HG03175 (cell line): Measurements from ENCODE around the gene LOXHD1.

Experiments used
- ATAC-seq: cut with Tn5 transposase; IDR thresholded peaks from one replicate; pipeline ENCODE4 v1.9.1; 2021; ENCODE audit warnings: mild to moderate bottlenecking, moderate library complexity; ENCODE audit not compliant: unreplicated experiment

Gene LOXHD1

DNA sequence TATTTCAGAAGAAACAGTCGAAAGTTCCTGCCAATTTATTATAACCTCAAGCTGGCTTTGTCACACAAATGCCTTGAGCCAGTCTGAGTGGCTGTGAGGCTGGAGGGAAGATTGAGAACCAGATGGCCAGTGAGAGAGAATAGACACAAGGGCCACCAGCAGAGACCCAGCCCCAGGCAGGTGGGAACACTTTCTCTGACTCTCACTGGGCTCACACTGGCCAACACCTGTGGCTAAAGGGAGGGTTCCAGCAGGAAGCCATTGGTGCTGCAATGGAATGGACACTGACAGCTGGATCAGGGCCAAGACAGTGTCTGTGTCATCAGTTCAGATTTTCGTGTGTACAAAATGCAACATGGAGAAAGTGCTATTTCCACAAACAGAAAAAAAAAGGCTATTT is 29.9 kb downstream of the LOXHD1 start:
- ATAC-seq: no peak

DNA sequence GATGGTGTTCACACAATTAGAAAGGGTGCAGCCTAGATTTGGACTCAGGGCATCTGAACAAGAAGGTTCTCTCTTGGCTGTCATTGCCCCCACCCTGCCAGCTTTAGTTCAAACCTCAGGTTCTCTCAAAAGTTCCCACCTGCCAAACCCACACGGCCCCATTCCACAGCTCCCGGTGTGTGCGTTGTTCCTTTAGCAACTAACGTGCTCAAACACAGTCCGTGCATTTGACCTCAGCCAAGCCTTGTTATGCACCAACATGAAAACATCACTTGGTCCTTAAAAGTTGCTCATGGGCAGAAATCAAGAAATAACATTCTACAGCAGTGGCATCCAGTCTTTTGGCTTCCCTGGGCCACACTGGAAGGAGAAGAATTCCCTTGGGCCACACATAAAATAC is 32.0 kb downstream of the LOXHD1 start:
- no peak for ATAC-seq

DNA sequence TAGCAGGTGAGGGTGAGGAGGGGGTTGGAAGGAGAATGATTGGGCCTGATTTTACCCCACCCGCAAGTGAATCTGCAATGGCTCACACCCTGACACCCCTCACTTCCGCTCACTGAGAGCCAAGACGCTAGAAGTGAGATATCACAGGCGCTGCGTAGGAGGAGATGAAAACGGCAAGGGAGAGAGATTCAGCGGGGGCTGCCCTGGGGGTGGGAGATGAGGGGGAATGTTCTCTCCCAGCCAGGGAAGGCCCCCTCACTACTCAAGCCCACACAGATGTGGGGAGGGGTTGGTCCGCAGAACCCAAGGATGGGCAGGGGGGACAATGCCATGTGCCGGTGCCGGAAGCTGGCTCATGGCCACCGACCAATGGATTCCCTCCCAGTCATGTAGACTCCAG is 32.9 kb downstream of the LOXHD1 start:
- ATAC-seq: no peak

DNA sequence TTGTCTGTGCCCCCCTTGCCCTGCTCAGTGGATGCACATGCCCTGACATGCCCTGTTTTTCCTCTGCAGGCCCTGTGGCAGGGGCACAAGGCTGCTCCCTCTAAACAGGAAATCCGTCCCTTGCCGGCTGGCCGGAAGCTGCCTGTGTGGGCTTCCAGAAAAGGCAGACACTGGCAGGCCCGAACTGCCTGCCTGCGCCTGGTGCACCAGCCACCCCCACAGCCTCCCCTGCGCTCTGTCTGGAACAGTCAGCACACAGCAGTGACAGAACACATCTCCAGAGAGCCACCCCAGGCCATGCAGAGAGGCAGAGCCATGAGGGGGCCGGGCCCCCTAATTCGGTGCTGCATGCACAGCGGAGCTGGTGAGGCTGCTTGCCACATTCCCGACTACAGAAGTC is 33.5 kb downstream of the LOXHD1 start:
- ATAC-seq: no peak

DNA sequence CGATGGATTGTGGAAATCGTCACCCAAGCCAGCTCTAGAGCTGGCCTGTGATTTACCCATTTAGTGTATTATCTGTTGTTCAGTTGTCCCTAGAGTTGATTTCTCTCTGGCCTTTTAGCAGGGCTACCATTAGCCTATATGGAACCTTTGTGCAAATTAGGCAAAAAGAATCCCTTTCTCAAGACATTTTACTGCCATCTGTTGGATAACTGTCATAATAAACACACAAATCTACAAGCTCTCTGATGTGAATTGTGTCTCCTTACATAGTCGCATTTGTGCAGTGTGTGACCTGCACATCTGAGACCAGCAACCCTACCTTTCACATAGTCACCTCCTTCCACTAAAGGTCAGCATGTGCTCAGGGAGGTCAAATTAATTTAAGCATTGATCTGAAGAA is 34.0 kb downstream of the LOXHD1 start:
- no peak for ATAC-seq

DNA sequence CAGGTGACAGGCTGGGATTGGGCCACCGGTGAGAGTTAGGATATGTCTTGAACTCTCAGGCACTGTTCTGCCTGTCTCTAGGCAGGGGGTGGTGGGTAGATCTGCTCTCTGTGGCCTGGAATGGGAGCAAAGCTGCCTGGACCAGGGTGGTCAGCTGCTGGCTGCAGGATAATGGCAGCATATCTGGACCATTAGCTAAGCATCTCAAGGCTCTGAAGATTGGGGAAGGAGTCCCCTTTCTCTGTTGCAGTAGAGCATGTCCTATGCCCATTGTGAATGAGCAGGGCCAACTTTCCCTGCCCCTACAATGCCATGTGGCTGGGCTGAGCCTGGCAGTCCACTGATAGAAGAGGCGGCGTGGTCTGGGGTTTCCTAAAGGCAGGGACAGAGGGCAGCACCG is 34.6 kb downstream of the LOXHD1 start:
- no peak for ATAC-seq

DNA sequence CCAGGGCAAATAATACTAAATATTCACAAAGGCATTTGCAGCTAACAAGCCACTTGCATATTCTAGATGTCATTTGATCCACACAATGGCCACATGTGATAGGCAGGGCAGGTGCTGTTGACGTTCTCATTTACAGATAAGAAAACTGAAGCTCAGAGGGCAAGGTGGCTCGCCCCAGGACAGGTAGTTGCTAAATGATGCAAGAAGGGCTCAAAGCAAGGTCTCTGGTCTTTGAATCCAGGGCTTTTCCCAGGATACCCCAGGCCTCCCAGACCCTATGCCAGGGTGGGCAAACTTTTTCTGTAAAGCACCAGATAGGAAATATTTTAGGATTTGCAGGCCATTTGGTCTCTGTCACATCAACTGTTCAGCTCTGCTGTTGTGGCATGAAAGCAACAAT is 35.1 kb downstream of the LOXHD1 start:
- no peak for ATAC-seq

DNA sequence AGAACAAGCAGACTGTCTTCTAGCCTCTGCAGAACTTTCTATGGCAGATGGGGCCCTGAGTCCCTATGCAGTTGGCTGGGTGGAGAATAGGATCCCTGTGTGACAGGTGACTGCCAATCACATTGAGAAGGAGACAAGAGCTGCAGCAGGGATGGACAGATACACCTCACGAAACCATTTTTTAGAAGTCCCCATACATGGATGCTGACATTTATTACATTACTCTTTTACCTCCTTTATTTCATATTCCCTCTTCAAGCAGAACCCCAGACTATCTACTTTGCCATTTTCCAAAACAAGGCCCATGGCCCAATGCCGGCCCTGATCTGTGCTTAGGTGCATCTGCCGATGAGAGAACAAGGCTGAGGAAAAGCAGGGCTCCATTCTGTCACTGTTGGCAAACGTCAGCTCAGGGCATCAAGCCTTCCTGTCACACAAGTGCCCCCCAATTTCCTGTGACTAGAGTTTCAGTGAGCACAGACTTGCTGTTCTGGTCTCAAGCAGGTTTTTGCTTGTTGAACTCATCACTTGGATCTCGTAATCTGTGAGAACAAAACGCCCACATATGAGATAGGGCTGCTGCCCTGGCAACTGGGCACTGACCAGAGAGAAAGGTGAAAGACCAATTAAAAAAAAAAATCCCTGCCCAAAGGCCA is 35.8 kb downstream of the LOXHD1 start:
- no peak for ATAC-seq

DNA sequence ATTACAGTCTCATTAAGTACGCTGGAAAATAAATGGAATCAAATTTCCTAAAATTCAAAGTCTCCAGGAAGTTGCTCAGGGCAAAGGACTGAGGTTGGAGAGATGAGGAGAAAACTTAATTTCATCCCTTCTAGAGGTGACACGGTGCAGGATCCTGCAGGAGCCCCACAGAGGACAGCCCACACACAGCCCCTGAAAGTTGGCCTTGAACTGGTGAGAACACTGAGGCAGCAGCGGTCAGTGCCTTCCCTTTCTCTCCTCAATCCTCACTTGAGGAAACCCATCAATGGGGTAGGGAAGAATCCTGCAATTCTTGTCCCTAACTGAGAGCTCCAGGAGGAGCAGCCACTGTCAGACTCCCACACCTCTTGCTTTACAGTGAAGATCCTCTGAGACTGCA is 37.5 kb downstream of the LOXHD1 start:
- ATAC-seq: no peak

DNA sequence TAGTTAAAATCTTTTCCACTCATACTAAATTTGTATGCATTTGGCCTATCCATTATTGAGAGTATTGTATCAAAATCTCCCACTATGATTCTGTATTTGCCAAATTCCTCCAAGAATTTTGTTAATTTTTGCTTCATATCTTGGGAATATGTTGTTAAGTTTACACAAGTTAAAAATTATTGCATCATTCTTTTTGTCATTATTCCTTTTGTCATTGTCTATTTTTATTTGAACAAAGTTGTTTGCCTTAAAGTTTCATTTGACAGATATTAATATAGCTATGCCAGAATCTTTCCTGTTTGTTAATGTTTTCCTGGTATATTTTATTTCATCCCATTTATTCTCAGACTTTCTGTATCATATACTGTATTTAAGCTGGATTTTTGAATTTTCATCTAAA is 41.3 kb downstream of the LOXHD1 start:
- ATAC-seq: no peak

DNA sequence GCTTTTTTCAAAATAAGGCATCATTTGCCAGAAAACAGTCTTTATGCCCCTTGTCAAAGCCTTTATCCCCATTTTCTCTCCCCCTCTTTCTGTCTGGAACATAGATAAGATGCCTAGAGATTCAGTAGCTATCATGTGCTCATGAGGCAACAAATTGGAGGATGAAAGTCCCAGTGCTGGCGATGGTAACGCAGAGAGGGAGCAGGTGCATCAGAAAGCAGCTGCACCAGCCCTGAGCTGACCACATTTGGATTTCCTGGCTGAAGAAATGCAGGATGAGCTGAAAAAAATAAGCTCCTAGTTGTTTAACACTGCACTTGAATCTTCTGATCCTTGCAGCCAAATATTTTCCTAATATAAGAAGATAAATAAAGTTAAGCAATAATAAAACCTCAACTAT is 48.0 kb downstream of the LOXHD1 start:
- ATAC-seq: no peak

DNA sequence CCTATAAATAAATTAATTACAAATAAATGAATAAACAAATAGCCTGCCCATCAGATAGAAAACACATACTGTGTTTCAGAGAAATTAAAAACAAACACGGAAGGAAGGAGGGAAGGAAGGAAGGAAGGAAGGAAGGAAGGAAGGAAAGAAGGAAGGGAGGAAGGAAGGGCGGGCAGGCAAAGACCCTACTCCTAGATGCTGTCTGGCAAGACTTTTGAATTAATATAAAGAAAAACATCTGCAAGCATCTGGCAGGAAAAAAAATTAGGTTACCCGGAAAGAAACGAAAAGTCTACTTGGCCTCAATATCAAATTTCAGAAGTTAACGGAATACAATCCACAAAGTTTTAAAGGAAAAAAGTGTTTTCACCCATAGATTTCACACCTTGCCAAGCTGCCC is 49.1 kb downstream of the LOXHD1 start:
- no peak for ATAC-seq

DNA sequence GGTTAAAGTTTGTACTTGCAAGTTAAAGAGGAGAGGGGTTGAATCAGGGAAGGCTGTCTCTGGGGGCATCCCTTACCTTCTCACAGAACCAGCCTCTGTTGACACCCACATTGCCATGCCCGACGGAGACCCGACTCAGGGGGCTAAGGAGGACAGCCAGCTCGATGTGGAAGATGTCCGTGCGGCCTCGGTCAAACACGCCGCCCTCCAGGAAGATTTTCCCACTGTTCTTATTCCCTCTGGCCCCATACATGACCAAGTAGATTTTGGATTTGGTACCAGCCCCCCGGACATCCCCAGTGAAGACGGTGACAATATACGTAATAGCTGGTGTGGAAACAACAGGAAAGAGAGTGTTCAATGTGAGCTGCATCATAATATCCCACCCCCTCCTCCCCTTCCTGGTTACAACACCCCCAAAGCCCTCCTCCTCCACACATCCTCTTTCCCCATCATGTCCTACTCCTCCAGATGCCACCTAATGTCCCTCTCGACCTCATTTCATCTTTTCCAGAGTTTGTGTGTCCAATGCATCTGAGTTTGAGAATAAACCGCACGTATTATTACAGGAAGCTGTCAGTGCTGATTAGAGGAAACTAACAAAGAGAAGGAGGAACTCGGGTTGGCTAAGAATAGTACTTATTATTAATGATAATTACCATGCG is 55.7 kb downstream of the LOXHD1 start:
- no peak for ATAC-seq

DNA sequence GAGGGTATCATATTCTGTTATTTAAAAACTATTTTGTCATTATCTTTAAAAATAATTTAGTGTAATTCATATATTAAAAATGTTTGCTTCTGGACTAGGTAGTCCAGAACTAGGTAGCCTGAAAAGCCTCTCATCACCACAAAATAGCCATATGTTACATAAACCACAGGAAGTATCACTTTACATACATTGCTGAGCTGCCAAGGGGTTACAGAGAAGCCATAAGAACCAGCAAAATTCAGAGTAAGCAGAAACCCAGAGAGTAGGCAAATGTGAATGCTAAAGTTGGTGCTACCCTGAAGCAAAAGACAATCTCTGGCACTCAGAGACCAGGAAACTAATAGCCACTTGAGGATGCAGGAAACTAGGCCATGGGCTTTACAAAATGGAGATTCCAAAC is 60.9 kb downstream of the LOXHD1 start:
- ATAC-seq: no peak

DNA sequence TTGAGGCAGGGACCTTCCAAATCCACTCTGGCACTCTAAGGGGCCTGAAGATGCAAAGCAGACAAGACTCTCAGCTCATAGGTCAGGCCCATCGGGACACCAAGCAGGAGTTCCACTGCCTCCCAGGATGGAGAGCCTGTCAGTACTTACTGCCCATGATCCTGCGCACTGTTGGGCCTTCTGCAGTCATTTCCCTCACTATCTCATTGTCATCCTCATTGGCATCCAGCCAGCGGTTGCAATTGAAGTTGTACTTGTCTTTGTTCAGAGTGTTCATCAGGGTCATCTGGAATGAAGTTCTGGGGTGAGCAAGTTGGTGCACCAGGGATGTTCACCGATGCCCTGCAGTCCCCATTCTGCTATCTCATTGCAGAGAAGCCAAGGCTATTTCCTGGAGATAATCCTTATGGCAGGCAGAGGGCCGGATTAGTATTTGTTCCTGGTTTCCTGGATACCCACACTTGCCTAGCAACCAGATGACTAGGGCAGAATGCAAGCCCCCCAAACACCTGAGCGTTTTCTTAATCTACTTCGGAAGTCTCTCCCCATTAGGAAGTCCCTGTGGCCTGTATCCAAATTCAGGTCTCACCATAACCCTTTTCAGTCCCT is 65.1 kb downstream of the LOXHD1 start:
- ATAC-seq: no peak

DNA sequence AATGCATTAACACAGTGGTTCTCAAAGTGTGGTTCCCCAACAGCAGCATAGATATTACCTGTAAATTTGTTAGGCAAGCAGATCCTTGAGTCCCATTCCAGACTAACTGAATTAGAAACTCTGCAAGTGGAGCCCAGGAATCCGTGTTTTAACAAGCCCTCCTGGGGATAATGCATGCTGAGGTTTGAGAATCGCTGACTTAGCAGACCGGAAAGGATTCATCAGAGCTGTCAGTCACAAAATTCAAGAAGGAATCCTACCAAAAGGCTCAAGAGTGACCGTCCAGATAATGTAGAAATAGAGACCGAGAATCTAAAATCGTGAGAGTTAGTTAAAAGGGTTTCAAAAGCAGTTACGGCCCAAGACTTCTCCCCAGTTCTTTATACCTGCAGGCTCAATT is 66.9 kb downstream of the LOXHD1 start:
- ATAC-seq: no peak

DNA sequence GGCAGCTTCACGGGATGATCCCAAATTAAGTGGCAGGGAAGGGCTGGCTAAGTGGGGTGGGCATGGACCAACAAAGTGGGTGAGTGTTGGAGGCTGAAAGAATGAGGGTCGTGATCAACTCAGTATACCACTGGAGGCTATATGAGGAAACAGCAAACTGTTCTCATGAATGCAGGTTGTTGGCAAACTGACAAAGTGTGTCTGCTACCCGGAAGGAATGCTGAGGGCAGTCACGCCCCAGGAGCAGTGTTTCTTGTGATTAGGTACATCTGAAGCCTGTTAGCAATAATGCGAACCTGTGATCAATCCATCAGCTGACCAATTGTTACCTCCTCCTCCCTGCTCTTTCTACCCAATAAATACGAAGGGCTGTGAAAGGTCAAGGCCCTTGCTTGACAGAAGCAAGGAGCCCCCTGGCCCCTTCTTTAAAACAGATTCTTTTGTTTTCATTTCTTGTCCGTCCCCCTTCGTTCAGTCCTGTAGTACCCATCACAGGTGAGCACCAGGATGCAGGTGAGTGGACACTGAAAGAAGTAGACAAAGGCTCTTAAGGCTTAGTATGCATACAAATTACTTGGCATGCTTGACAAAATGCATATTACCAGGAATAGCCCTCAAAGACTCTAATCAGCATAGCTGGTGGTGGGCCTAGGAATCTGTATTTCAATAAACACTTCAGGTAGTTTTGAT is 67.9 kb downstream of the LOXHD1 start:
- no peak for ATAC-seq

DNA sequence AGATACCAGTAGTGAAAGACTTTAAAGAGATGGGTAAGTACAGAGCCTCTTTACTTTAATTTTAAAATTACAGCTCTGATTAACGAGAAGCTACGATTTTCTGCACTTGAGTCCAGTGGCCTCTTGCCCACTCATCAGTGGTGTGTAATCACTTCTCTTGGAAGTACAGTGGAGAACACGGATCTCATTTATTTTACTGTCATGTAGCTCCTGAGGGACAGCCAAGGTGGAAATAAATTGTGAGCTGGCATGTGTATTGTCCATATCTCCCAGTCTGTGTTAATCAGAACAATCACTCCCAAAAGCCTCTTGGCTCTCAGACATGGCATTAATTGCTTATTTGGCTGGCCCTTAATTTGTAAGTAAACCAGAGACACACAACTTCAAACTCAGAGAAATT is 69.4 kb downstream of the LOXHD1 start:
- ATAC-seq: no peak

DNA sequence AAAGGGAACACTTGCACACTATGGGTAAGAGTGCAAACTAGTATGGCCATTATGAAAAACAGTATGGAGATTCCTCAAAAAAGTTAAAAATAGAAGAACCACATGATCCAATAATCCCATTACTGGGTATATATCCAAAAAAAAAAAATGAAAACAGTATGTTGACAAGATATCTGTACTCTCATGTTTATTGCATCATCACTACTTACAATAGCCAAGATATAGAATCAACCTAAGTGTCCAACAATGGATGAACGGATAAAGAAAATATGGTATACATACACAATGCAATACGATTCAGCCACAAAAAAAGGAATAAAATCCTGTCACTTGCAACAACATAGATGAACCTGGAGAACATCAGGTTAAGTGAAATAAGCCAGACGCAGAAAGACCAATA is 73.3 kb downstream of the LOXHD1 start:
- no peak for ATAC-seq

DNA sequence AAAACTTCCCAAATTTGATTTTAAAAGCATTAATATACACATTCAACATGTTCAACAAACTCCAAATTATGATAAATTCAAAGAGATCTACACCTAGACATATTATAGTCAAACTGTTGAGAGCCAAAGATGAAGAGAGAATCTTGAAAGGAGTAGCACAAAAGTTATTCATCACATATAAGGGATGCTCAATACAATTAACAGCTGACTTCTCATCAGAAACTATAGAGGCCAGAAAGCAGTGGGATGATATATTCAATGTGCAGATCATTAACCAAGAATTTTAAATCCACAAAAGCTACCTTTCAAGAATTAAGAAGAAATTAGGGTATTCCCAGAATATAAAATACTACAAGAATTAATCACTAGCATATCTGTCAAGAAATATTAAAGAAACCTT is 75.4 kb downstream of the LOXHD1 start:
- ATAC-seq: no peak

DNA sequence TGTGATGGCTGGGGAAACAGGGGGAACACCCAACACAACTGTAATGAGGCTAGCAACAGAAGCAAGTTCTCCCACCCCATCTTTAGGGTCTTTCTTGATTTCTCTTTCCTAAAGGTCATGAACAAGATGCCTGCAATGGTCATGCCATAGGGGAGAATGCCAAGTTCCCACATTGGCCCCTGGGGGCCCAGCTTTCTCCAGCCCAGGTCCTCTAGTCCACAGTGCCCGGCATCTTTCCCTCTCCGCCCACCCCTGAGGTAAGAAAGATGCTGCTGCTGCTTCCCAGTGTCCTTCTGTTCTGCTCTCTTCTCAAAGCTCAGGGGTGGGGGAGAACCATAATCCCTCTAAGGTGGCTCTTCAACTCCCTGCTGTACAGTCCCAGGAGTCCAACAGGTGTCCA is 78.0 kb downstream of the LOXHD1 start:
- no peak for ATAC-seq

DNA sequence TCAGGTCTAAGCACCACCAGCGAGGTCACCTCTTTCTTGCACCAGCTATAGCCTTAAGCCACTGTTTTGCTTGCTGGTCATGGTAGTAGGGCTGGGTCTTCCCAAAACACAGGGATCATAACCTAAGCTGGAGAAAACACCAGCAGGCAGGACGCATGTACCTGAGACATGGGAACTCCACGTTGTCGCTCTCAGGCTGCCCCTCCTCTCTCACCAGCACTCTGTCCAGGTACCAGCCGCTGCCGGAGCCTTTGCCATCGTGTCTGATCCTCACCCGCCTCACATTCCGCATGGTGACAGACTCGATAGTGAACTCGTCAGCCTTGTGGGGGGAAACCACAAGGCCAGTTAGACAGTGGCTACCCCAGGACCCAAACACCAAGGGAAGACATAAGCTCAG is 79.5 kb downstream of the LOXHD1 start:
- no peak for ATAC-seq
